ENCODE data around the gene APLP1. TPM values are rescaled to one million over a fixed set of nuclear protein-coding genes. Genes with fewer than 3 reads are reported as not detected.
A peak's percentile ranks its signal among the peaks of the same experiment; 100 is the strongest.

Gene APLP1
- total RNA-seq, 1 experiment from 2014 or later, result 36.9 TPM

- WGBS (ENCODE audit: extremely low coverage, insufficient read length, low lambda C conversion rate), result no CpG with 5 or more reads among the region's 18 CpGs
- Mint-ChIP-seq H3K27me3 (ENCODE audit: low read depth) (peaks cover 58% of the 10 kb centered on the region), H3K9me3 (no peaks in the 10 kb centered on the region), H3K4me1 (peaks cover 5% of the 10 kb centered on the region in 2 experiments), H3K36me3 (ENCODE audit: insufficient read depth in 1 of 3, low read depth in 3 of 3) (no peaks in the 10 kb centered on the region), H3K4me3 (peak overlapping the region in 1 of 2 experiments; percentile 67; a peak in 1 of 5 replicates), H3K27ac (no peak overlapping the region)
- H3K79me2 ChIP-seq (ENCODE audit: insufficient read depth, low read length), result no peaks in the 10 kb centered on the region
- H3K9me3 ChIP-seq (ENCODE audit: control insufficient read depth, low read depth, low read length), result no peaks in the 10 kb centered on the region
- H3K4me2 ChIP-seq (ENCODE audit: insufficient read depth, insufficient read length, low read length), result no peak overlapping the region
- H3K23ac ChIP-seq (ENCODE audit: insufficient read length, low read depth, low read length), result no peak overlapping the region
- no peak overlapping the region; the same call in 1 of the 2 replicates for H3K14ac ChIP-seq (ENCODE audit: insufficient read depth, low read length)
- H2BK120ac ChIP-seq (ENCODE audit: low read depth, low read length, poor library complexity, severe bottlenecking), result no peak overlapping the region
- H2AK5ac ChIP-seq (ENCODE audit: insufficient read length, low read length), result no peak overlapping the region
- no peak overlapping the region for H3K4ac ChIP-seq (ENCODE audit: low read depth, low read length)
- no peak overlapping the region for H2BK12ac ChIP-seq (ENCODE audit: insufficient read length, low read depth, low read length)
- H4K91ac ChIP-seq (ENCODE audit: insufficient read length, low read depth, low read length), result no peak overlapping the region
- no peak for TF ChIP-seq CTCF (conservative IDR thresholded peaks at IDR 0.05)
- no peaks in the 10 kb centered on the region for H4K20me1 ChIP-seq (ENCODE audit: control insufficient read depth, insufficient read depth, insufficient read length)
- no peak overlapping the region for H4K8ac ChIP-seq (replicated peaks; ENCODE audit: insufficient read length, low read depth, low read length)
- no peaks in the 10 kb centered on the region for H3K23me2 ChIP-seq (ENCODE audit: insufficient read length, low read depth, low read length, poor library complexity, severe bottlenecking)
- H3K4me1 ChIP-seq (ENCODE audit: insufficient read depth, low read length), result no peaks in the 10 kb centered on the region
- DNase-seq, result no peak
- H4K5ac ChIP-seq (ENCODE audit: insufficient read length, low read depth, low read length), result no peak overlapping the region
- no peaks in the 10 kb centered on the region; the same call in 1 of the 2 replicates for H3K27me3 ChIP-seq (ENCODE audit: insufficient read depth, low read length)
- H3T11ph ChIP-seq (ENCODE audit: low read length), result no peak overlapping the region
- H3K18ac ChIP-seq (ENCODE audit: insufficient read length, low read depth, low read length), result no peak overlapping the region
- no peak overlapping the region for H3K9ac ChIP-seq (ENCODE audit: extremely low read depth, insufficient read length, low read length)
- no peaks in the 10 kb centered on the region for H3K79me1 ChIP-seq (ENCODE audit: insufficient read depth, low read depth, low read length, poor library complexity, severe bottlenecking)
- H3K56ac ChIP-seq (ENCODE audit: insufficient read length, low read depth, low read length), result no peak overlapping the region
- H2AFZ ChIP-seq (ENCODE audit: low read length), result no peak overlapping the region
- H3K27ac ChIP-seq (ENCODE audit: insufficient read length, low read depth, low read length), result no peak overlapping the region
- no peak overlapping the region for H2BK5ac ChIP-seq (ENCODE audit: insufficient read length, low read length)
- H2BK20ac ChIP-seq (ENCODE audit: low read depth, low read length, poor library complexity, severe bottlenecking), result no peak overlapping the region
- no peak overlapping the region for H2BK15ac ChIP-seq (ENCODE audit: low read depth, low read length)
These were observed 37.4 kb upstream of the APLP1 start for GRCh38 chr19:35830986-35831385.
